HG02763 (cell line): ENCODE measurements around the gene BAG3.
"Not testable (repeated sequence)": the region's sequence is repeated elsewhere in the genome, so short reads cannot be mapped to it uniquely, and the experiment has no call there.

Source experiments
- ATAC-seq: cut with Tn5 transposase; IDR thresholded peaks from one replicate; pipeline ENCODE4 v1.9.1; 2021; ENCODE audit warnings: mild to moderate bottlenecking, moderate library complexity; ENCODE audit not compliant: unreplicated experiment

Gene BAG3

DNA sequence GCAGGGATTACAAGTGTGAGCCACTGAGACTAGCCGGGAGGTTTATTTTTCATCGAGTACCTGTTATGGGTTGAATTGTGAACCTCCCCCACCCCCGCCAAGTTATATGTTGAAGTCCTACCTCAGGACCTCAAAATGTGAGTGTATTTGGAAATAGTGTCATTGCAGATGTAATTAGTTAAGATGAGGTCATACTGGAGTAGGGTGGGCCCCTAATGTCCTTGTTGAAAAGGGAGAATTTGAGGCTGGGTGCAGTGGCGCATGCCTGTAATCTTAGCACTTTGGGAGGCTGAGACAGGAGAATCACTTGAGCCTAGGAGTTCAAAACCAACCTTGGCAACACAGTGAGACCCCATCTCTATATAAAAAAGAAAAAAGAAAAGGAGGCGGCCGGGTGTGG, 10.8 kb upstream of the BAG3 start:
- no peak for ATAC-seq

DNA sequence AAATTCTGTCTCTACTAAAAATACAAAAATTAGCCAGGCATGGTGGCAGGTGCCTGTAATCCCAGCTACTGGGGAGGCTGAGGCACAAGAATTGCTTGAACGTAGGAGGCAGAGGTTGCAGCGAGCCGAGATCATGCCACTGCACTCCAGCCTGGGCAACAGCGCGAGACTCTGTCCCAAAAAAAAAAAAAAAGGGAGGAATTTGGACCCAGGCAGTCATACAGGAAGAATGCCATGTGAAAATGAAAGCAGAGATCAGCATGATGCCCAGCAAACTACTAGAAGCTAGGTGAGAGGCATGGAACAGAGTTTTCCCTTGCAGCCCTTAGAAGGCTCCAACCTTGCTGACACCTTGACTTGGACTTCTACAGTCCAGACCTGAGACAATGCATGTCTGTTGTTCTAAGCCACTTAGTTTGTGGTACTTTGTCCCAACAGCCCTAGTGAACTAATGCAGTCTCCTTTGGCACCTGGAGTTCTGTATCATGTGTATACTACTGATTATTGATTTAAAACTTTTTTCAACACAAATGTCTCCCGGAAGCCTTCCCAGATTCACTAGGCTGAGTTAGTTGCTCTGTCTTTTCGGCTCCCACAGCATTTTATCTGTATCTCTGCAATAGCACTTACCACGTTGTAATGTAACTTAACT, 10.2 kb upstream of the BAG3 start:
- ATAC-seq = no peak

DNA sequence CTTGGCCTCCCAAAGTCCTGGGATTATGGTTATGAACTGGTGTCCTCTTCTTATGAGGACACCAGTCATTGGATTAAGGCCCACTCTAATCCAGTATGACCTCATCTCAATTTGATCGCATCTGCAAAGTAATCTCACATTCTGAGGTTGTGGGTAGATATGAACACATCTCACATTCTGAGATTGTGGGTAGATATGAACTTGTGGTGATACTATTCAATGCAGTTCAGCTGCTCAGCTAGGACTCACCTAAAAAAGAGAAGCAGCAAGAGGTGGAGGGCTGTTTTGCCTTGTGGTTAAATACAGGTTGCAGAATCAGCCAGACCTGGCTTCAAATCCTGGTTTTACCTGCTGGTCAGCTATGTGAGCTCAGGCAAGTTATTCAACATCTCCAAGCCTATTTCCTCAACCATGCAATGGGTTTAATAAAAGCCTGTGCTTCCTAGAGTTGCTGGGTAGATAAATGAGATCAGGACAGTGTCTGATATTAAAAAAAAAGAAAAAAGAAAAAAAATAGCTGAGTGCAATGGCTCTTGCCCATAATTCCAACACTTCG, 8.5 kb upstream of the BAG3 start:
- ATAC-seq = no peak

DNA sequence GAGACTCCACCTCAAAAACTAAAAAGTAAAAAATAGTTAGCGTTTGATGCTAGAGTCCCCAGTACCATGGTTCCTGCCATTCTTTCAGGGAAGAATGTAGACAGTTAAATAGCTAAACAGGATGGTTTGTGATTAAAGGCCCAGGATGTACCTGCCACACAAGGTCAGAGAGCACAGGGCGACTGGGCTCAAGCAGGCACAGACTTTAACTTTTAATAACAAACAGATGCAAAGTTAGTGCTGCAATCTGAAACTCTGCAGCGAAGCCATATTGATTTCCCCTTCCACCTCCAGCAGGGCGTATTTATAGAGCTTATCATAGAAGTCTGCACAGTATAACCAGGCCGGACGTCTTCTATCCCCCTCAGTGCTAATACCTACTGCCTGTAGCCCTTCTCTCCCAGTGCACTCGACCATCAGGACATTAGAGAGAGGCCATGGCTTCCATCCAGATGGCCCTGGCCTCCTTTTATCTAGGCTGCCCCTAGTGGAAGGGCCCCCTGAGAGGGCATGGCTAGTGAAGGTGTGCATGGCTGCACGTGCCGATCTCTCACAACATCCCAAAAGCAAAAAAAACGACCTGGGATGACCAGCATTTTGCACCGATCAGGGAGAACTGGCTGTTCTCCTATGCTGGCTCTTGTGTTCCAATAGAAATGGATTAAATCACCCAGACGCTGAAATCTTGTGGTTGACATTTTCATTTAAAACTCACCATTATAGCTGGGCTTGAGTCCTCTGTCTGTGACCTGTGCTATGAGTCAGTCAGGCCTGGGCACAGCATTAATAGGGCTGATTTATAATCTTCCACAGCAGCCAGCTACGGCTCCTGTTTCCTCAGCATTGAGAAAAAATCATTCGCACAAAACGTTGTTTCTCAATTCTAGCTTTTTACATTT, 7.6 kb upstream of the BAG3 start:
- ATAC-seq = no peak

- no peak for ATAC-seq
These were observed 6.9 kb upstream of the BAG3 start for GRCh38 chr10:119644205-119644814.

GRCh38 chr10:119644994-119645393, 6.2 kb upstream of the BAG3 start:
- no peak for ATAC-seq

- ATAC-seq = no peak
These were observed 1.1 kb upstream of the BAG3 start for GRCh38 chr10:119650062-119650461.

- peak; percentile 30 for ATAC-seq
These were observed 557 bp downstream of the BAG3 start for GRCh38 chr10:119651514-119652360.

GRCh38 chr10:119652361-119652730, 1.2 kb downstream of the BAG3 start:
- ATAC-seq = no peak

GRCh38 chr10:119653209-119653608, 2.0 kb downstream of the BAG3 start:
- no peak for ATAC-seq

GRCh38 chr10:119653916-119654315, 2.7 kb downstream of the BAG3 start:
- no peak for ATAC-seq

DNA sequence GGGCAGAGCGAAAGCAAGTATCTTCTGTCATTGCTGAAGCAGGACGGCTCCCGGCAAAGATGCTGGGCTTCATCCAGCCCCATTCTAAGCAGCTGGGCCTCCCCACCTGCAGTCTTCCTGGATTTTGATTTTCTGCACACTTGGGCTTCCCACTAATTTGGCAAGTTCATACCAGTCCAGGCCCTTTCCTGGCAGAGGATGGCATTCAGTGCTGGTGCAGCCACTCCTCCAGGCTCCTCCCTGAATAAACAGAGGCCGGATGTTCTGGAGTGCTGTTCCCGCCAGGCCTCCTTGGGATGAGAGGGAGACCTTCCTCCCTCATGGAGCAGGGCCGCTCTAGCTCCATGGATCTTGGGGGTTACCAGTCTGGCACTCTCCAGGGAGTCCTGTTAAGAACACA, 3.4 kb downstream of the BAG3 start:
- no peak for ATAC-seq

- no peak for ATAC-seq
These were observed 4.4 kb downstream of the BAG3 start for GRCh38 chr10:119655566-119656001.

DNA sequence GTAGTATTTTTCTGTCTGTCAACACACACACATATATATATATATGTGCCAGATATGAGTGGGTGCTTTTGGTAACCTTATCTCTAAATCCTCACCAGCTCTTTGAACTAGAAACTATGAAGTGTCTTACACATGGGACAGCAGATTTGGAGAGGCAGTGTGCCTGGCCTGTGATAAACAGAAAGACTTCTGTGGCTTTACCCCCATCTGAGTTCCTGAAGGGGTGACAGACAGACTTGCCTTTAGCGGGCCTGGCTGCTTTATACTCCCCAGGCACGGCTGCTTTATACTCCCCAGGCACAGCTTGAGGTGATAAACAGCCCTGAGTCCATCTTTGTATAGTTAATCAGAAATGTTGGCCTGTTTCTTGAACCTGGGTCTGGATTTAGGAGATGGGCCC, 5.6 kb downstream of the BAG3 start:
- no peak for ATAC-seq

GRCh38 chr10:119657725-119658124, 6.5 kb downstream of the BAG3 start:
- no peak for ATAC-seq

DNA sequence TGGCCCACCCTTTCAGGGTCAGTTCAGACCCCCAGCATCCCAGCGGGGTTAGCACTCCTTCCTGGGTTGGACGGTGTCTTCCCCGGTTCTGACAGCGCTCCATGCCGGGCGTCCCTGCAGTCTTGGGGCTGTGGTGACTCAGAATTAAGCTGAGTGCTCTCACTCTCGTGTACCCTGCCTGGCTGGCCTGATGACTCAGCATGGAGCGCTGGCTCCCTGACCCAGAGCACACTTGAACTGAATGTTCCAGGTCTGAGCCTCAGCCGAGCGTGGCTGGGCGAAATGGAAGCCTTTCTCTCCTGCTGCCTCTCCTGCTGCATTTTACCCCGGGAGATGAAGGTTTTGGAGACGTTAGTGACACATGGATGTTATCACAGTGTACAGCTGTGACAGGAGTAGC, 7.1 kb downstream of the BAG3 start:
- no peak for ATAC-seq

GRCh38 chr10:119659951-119660350, 8.8 kb downstream of the BAG3 start:
- no peak for ATAC-seq

DNA sequence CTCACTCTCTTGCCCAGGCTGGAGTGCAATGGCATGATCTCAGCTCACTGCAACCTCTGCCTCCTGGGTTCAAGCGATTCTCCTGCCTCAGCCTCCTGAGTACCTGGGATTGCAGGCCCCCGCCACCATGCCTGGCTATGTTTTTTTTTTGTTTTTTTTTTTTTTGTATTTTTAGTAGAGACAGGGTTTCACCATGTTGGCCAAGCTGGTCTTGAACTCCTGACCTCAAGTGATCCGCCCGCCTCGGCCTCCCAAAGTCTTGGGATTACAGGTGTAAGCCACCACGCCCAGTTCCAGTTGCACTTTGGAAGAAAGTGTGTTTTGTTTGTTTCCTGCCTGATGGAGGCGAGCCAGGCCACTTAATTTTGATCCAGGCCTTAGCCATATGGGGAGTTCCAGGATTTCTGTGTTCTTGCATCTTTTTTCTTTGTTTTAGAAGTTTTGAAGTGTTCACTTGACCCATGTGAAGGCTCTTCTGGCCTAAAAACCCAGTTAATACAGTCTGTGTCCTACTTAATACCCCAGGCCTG, 11.0 kb downstream of the BAG3 start:
- not testable (repeated sequence) for ATAC-seq

- no peak for ATAC-seq
These were observed 12.9 kb downstream of the BAG3 start for GRCh38 chr10:119663866-119664698.
